Dendritic cell treated with granulocyte-macrophage colony-stimulating factor and Interleukin-4, amounts not matched to agents 40 ng/mL and 50 ng/mL, for 4 days (primary cell): ENCODE results near the gene MPHOSPH8.

Experiments
- H3K27ac Mint-ChIP-seq: one replicate; pipeline ENCODE4 v1.8.0; 2022; ENCODE audit warnings: mild to moderate bottlenecking, mixed read lengths
- H3K27me3 Mint-ChIP-seq: one replicate; pipeline ENCODE4 v1.8.0; 2022; ENCODE audit warnings: mild to moderate bottlenecking, mixed read lengths
- H3K36me3 Mint-ChIP-seq: one replicate; pipeline ENCODE4 v1.8.0; 2022; ENCODE audit warnings: low read depth, mixed read lengths
- H3K4me1 Mint-ChIP-seq: one replicate; pipeline ENCODE4 v1.8.0; 2022; ENCODE audit warnings: low read depth, mixed read lengths
- H3K4me3 Mint-ChIP-seq: one replicate; pipeline ENCODE4 v1.8.0; 2022; ENCODE audit warnings: mild to moderate bottlenecking, moderate library complexity, mixed read lengths
- H3K9me3 Mint-ChIP-seq: one replicate; pipeline ENCODE4 v1.8.0; 2022; ENCODE audit warnings: mixed read lengths
- intact Hi-C: fragments of 100-400 bp; cut with micrococcal nuclease; formaldehyde crosslinking; loops from one replicate; pipeline ENCODE4 v1.15.0; 2022

The MPHOSPH8 gene

GRCh38 chr13:19633479-19634255 is at the start of gene MPHOSPH8:
TSS of gene MPHOSPH8 (plus strand) at chr13:19633659. CDS start at chr13:19633749, 90 bp downstream.
- Mint-ChIP-seq H3K4me1 (peaks cover 21% of the 10 kb centered on the region), H3K4me3 (peak within 1 kb of the TSS; percentile 99), H3K27me3 (peaks cover 4% of the 10 kb centered on the region), H3K9me3 (peaks cover 20% of the 10 kb centered on the region), H3K36me3 (peaks cover 25% of the 10 kb centered on the region), H3K27ac (peak within 1 kb of the TSS; percentile 92)
- intact Hi-C loops: loop anchor here (5.0 kb wide), 1 partner anchor 229 kb away; the partner anchor contains the start of gene ZMYM5

GRCh38 chr13:19586904-19587634 is 46.4 kb upstream of the MPHOSPH8 start:
- Mint-ChIP-seq H3K9me3 (peaks cover 9% of the 10 kb centered on the region), H3K4me1 (peaks cover 25% of the 10 kb centered on the region), H3K36me3 (peaks cover 4% of the 10 kb centered on the region), H3K4me3 (no peak overlapping the region), H3K27me3 (peaks cover 28% of the 10 kb centered on the region), H3K27ac (no peak overlapping the region)
- intact Hi-C loops: no loop called here

GRCh38 chr13:19587635-19588300 is 45.7 kb upstream of the MPHOSPH8 start:
- peaks cover 27% of the 10 kb centered on the region for H3K4me1 Mint-ChIP-seq
- peaks cover 27% of the 10 kb centered on the region for H3K27me3 Mint-ChIP-seq
- peaks cover 9% of the 10 kb centered on the region for H3K9me3 Mint-ChIP-seq
- intact Hi-C loops: no loop called here
- peaks cover 4% of the 10 kb centered on the region for H3K36me3 Mint-ChIP-seq
- H3K27ac Mint-ChIP-seq: no peak overlapping the region
- no peak overlapping the region for H3K4me3 Mint-ChIP-seq

GRCh38 chr13:19589312-19589711 is 44.1 kb upstream of the MPHOSPH8 start:
- Mint-ChIP-seq H3K27me3 (peaks cover 18% of the 10 kb centered on the region), H3K27ac (peak overlapping the region; percentile 7), H3K9me3 (peaks cover 9% of the 10 kb centered on the region), H3K36me3 (peaks cover 4% of the 10 kb centered on the region), H3K4me1 (peaks cover 27% of the 10 kb centered on the region), H3K4me3 (no peak overlapping the region)
- intact Hi-C loops: no loop called here

- Mint-ChIP-seq H3K27me3 (peaks cover 17% of the 10 kb centered on the region), H3K9me3 (peaks cover 9% of the 10 kb centered on the region), H3K27ac (no peak overlapping the region), H3K36me3 (peaks cover 4% of the 10 kb centered on the region), H3K4me3 (no peak overlapping the region), H3K4me1 (peaks cover 27% of the 10 kb centered on the region)
- intact Hi-C loops: no loop called here
Observed at GRCh38 chr13:19590423-19590822, 43.0 kb upstream of the MPHOSPH8 start.

- Mint-ChIP-seq H3K36me3 (peaks cover 1% of the 10 kb centered on the region), H3K4me1 (peaks cover 24% of the 10 kb centered on the region), H3K4me3 (no peak overlapping the region), H3K9me3 (no peaks in the 10 kb centered on the region), H3K27ac (no peak overlapping the region), H3K27me3 (peaks cover 28% of the 10 kb centered on the region)
- intact Hi-C loops: no loop called here
Observed at GRCh38 chr13:19591864-19592263, 41.6 kb upstream of the MPHOSPH8 start.

GRCh38 chr13:19592657-19593180 is 40.7 kb upstream of the MPHOSPH8 start:
- H3K27ac Mint-ChIP-seq: no peak overlapping the region
- no peak overlapping the region for H3K4me3 Mint-ChIP-seq
- peaks cover 30% of the 10 kb centered on the region for H3K27me3 Mint-ChIP-seq
- intact Hi-C loops: no loop called here
- peaks cover 15% of the 10 kb centered on the region for H3K4me1 Mint-ChIP-seq
- no peaks in the 10 kb centered on the region for H3K36me3 Mint-ChIP-seq
- no peaks in the 10 kb centered on the region for H3K9me3 Mint-ChIP-seq

- intact Hi-C loops: no loop called here
- Mint-ChIP-seq H3K27me3 (peaks cover 50% of the 10 kb centered on the region), H3K36me3 (no peaks in the 10 kb centered on the region), H3K4me3 (no peak overlapping the region), H3K4me1 (peaks cover 12% of the 10 kb centered on the region), H3K9me3 (no peaks in the 10 kb centered on the region), H3K27ac (no peak overlapping the region)
Observed at GRCh38 chr13:19596086-19596485, 37.4 kb upstream of the MPHOSPH8 start.

- Mint-ChIP-seq H3K4me1 (peaks cover 4% of the 10 kb centered on the region), H3K9me3 (no peaks in the 10 kb centered on the region), H3K36me3 (no peaks in the 10 kb centered on the region), H3K4me3 (no peak overlapping the region), H3K27me3 (peaks cover 55% of the 10 kb centered on the region), H3K27ac (no peak overlapping the region)
- intact Hi-C loops: no loop called here
Observed at GRCh38 chr13:19596960-19597361, 36.5 kb upstream of the MPHOSPH8 start.

- Mint-ChIP-seq H3K9me3 (no peaks in the 10 kb centered on the region), H3K27ac (no peak overlapping the region), H3K36me3 (no peaks in the 10 kb centered on the region), H3K27me3 (peaks cover 59% of the 10 kb centered on the region), H3K4me1 (no peaks in the 10 kb centered on the region), H3K4me3 (no peak overlapping the region)
- intact Hi-C loops: no loop called here
Observed at GRCh38 chr13:19597523-19597922, 35.9 kb upstream of the MPHOSPH8 start.

GRCh38 chr13:19601749-19602725 is 31.4 kb upstream of the MPHOSPH8 start:
- no peaks in the 10 kb centered on the region for H3K4me1 Mint-ChIP-seq
- H3K27ac Mint-ChIP-seq: no peak overlapping the region
- no peaks in the 10 kb centered on the region for H3K36me3 Mint-ChIP-seq
- peaks cover 69% of the 10 kb centered on the region for H3K27me3 Mint-ChIP-seq
- H3K9me3 Mint-ChIP-seq: no peaks in the 10 kb centered on the region
- H3K4me3 Mint-ChIP-seq: peak overlapping the region; percentile 67
- intact Hi-C loops: no loop called here

GRCh38 chr13:19604306-19604705 is 29.2 kb upstream of the MPHOSPH8 start:
- H3K4me3 Mint-ChIP-seq: no peak overlapping the region
- H3K4me1 Mint-ChIP-seq: no peaks in the 10 kb centered on the region
- H3K27me3 Mint-ChIP-seq: peaks cover 52% of the 10 kb centered on the region
- H3K27ac Mint-ChIP-seq: no peak overlapping the region
- no peaks in the 10 kb centered on the region for H3K9me3 Mint-ChIP-seq
- intact Hi-C loops: no loop called here
- no peaks in the 10 kb centered on the region for H3K36me3 Mint-ChIP-seq
